H1 (cell line): ENCODE results near the gene SUZ12. TPM values are rescaled to one million over a fixed set of nuclear protein-coding genes. Genes with fewer than 3 reads are reported as not detected.
A peak's percentile ranks its signal among the peaks of the same experiment; 100 is the strongest.
"Not testable (repeated sequence)": the region's sequence is repeated elsewhere in the genome, so short reads cannot be mapped to it uniquely, and the experiment has no call there.

Experiments
- CTCF ChIA-PET: fragments of 300-600 bp; sonication (Branson Sonifier 250); formaldehyde crosslinking; loops from one replicate; lab custom pipeline; 2021; ENCODE audit not compliant: partially characterized antibody; lab: Charles Lee
- POLR2A ChIA-PET: fragments of 300-600 bp; sonication (Branson Sonifier 250); formaldehyde crosslinking; loops from one replicate; lab custom pipeline; 2021; ENCODE audit warnings: inconsistent platforms; ENCODE audit not compliant: partially characterized antibody; lab: Charles Lee
- DNase-seq, 2 experiments: peaks; one replicate each; pipeline versions ENCODE4 v3.0.0 to v3.0.0-alpha.2; 2010 to 2022; ENCODE audit warnings: low spot score in 2 of 2, low read depth in 1 of 2, mixed read lengths in 1 of 2
- FAIRE-seq: peaks from 2 replicates; lab custom pipeline; 2011; peaks lifted over from hg19 to GRCh38; lab: Jason Lieb, UNC
- H2AFZ ChIP-seq: 2 replicates; pipeline ENCODE4 v1.8.1; 2012; ENCODE audit warnings: low read length, inconsistent platforms
- H2AK5ac ChIP-seq: 2 replicates; pipeline ENCODE4 v1.6.1; 2013; ENCODE audit warnings: low read depth, low read length
- H2BK120ac ChIP-seq: replicated peaks from 2 replicates; pipeline ENCODE3; 2013; ENCODE audit warnings: low read depth, low read length, inconsistent platforms
- H2BK12ac ChIP-seq: 2 replicates; pipeline ENCODE4 v1.6.1; 2013; ENCODE audit warnings: low read depth, low read length
- H2BK15ac ChIP-seq: 2 replicates; pipeline ENCODE4 v1.6.1; 2013; ENCODE audit warnings: low read length
- H2BK20ac ChIP-seq: 2 replicates; pipeline ENCODE4 v1.6.1; 2013; ENCODE audit warnings: low read length
- H2BK5ac ChIP-seq: 2 replicates; pipeline ENCODE4 v1.6.1; 2013; ENCODE audit warnings: low read depth, low read length
- H3K14ac ChIP-seq: 2 replicates; pipeline ENCODE4 v1.6.1; 2013; ENCODE audit warnings: inconsistent platforms; ENCODE audit not compliant: insufficient read length
- H3K18ac ChIP-seq: 2 replicates; pipeline ENCODE4 v1.6.1; 2013; ENCODE audit warnings: low read length; ENCODE audit errors: extremely low read depth
- H3K23ac ChIP-seq: 2 replicates; pipeline ENCODE4 v1.6.1; 2013; ENCODE audit warnings: inconsistent platforms; ENCODE audit not compliant: insufficient read length
- H3K23me2 ChIP-seq: 2 replicates; pipeline ENCODE4 v1.6.1; 2013; ENCODE audit warnings: low read depth, low read length
- H3K27ac ChIP-seq: 2 replicates; pipeline ENCODE4 v1.6.1; 2011; ENCODE audit warnings: low read depth, low read length, inconsistent platforms
- H3K27me3 ChIP-seq, 4 experiments: replicated peaks in 1 of 4; 1 replicate in 1 of 4; 2 replicates in 3 of 4; pipeline versions ENCODE4 v1.6.1 to v1.8.1; 2011 to 2013; ENCODE audit warnings: low read length in 3 of 4, mild to moderate bottlenecking in 3 of 4, inconsistent platforms in 2 of 4, mixed read lengths in 2 of 4, moderate library complexity in 1 of 4; ENCODE audit not compliant: control insufficient read depth in 3 of 4, insufficient read depth in 3 of 4; ENCODE audit errors: extremely low read depth in 1 of 4
- H3K36me3 ChIP-seq, 4 experiments: 2 replicates each; pipeline versions ENCODE4 v1.6.1 to v1.8.1; 2011 to 2013; ENCODE audit warnings: mild to moderate bottlenecking in 4 of 4, low read length in 3 of 4, moderate library complexity in 2 of 4, control low read depth in 1 of 4, inconsistent platforms in 1 of 4; ENCODE audit not compliant: insufficient read depth in 4 of 4, control insufficient read depth in 2 of 4
- H3K4ac ChIP-seq: replicated peaks from 2 replicates; pipeline ENCODE3; 2013; ENCODE audit warnings: low read length, low read depth, mixed read lengths, inconsistent platforms; ENCODE audit not compliant: insufficient read length
- H3K4me1 ChIP-seq, 4 experiments: replicated peaks in 1 of 4; 1 replicate in 1 of 4; 2 replicates in 3 of 4; pipeline versions ENCODE4 v1.6.1 to v1.8.1; 2011 to 2013; ENCODE audit warnings: low read length in 3 of 4, inconsistent platforms in 2 of 4, mixed read lengths in 1 of 4; ENCODE audit not compliant: insufficient read depth in 4 of 4, control insufficient read depth in 3 of 4
- H3K4me2 ChIP-seq, 2 experiments: 2 replicates each; pipeline versions ENCODE4 v1.6.1 to v1.8.1; 2011 to 2013; ENCODE audit warnings: low read depth in 2 of 2, low read length in 2 of 2, control low read depth in 1 of 2, inconsistent platforms in 1 of 2, mild to moderate bottlenecking in 1 of 2; ENCODE audit not compliant: insufficient read depth in 1 of 2
- H3K4me3 ChIP-seq, 4 experiments: fragments of 200-600, 300-600 bp in 1 of 4; sonication (generic), shearing (Covaris generic), sonication (Bioruptor Twin) in 1 of 4; 2 replicates each; pipeline versions ENCODE4 v1.5.1 to v1.8.1; 2011 to 2016; ENCODE audit warnings: low read length in 4 of 4, low read depth in 3 of 4, control low read depth in 2 of 4, inconsistent platforms in 2 of 4, mild to moderate bottlenecking in 2 of 4, mixed read lengths in 1 of 4, moderate library complexity in 1 of 4; ENCODE audit not compliant: insufficient read depth in 2 of 4; ENCODE audit errors: extremely low read depth in 1 of 4
- H3K56ac ChIP-seq: replicated peaks from 2 replicates; pipeline ENCODE3; 2013; ENCODE audit warnings: low read depth, mild to moderate bottlenecking, mixed read lengths, low read length, inconsistent platforms; ENCODE audit not compliant: insufficient read length
- H3K79me1 ChIP-seq: 2 replicates; pipeline ENCODE4 v1.6.1; 2013; ENCODE audit warnings: low read depth, low read length, control low read depth
- H3K79me2 ChIP-seq, 2 experiments: 2 replicates each; pipeline versions ENCODE4 v1.6.1 to v1.8.1; 2012 to 2013; ENCODE audit warnings: low read length in 2 of 2, mild to moderate bottlenecking in 2 of 2, inconsistent platforms in 1 of 2; ENCODE audit not compliant: insufficient read depth in 2 of 2, control insufficient read depth in 1 of 2
- H3K9ac ChIP-seq, 4 experiments: replicated peaks in 1 of 4; 1 replicate in 1 of 4; 2 replicates in 3 of 4; pipeline versions ENCODE4 v1.6.1 to v1.8.1; 2011 to 2013; ENCODE audit warnings: low read depth in 3 of 4, low read length in 3 of 4, control low read depth in 2 of 4, mild to moderate bottlenecking in 2 of 4, moderate library complexity in 2 of 4, inconsistent platforms in 1 of 4; ENCODE audit errors: extremely low read depth in 1 of 4
- H3K9me3 ChIP-seq, 2 experiments: 2 replicates each; pipeline versions ENCODE4 v1.6.1 to v1.8.1; 2012 to 2013; ENCODE audit warnings: mild to moderate bottlenecking in 2 of 2, moderate library complexity in 2 of 2, control low read depth in 1 of 2, inconsistent platforms in 1 of 2, low read depth in 1 of 2, low read length in 1 of 2, mixed read lengths in 1 of 2; ENCODE audit not compliant: insufficient read depth in 2 of 2
- H4K20me1 ChIP-seq, 2 experiments: replicated peaks in 1 of 2; 2 replicates each; pipeline versions ENCODE3 to v1.8.1; 2011 to 2013; ENCODE audit warnings: inconsistent platforms in 2 of 2, low read length in 2 of 2, mild to moderate bottlenecking in 1 of 2; ENCODE audit not compliant: insufficient read depth in 2 of 2, control insufficient read depth in 1 of 2
- H4K5ac ChIP-seq: 2 replicates; pipeline ENCODE4 v1.6.1; 2013; ENCODE audit warnings: low read length, low read depth, mixed read lengths, inconsistent platforms; ENCODE audit not compliant: insufficient read length
- H4K8ac ChIP-seq: 2 replicates; pipeline ENCODE4 v1.8.0; 2013; ENCODE audit warnings: mild to moderate bottlenecking, moderate library complexity, low read length, inconsistent platforms; ENCODE audit not compliant: insufficient read depth; ENCODE audit errors: extremely low read depth
- H4K91ac ChIP-seq: replicated peaks from 2 replicates; pipeline ENCODE3; 2013; ENCODE audit warnings: low read length, mixed read lengths, inconsistent platforms; ENCODE audit not compliant: insufficient read length
- WGBS, 2 experiments: shearing (Covaris generic) in 1 of 2; methylation state at CpG; one replicate each; pipeline versions ENCODE4 v1.1.6 to v1.1.7; 2013 to 2015; ENCODE audit warnings: low lambda C conversion rate in 2 of 2, mixed read lengths in 2 of 2, inconsistent platforms in 1 of 2, low coverage in 1 of 2, missing lambda C conversion rate in 1 of 2; ENCODE audit not compliant: insufficient replicate concordance in 2 of 2, insufficient coverage in 1 of 2, insufficient read length in 1 of 2; ENCODE audit errors: extremely low coverage in 1 of 2, missing lambda C conversion rate in 1 of 2; 5-methylcytosine and 5-hydroxymethylcytosine counted together
- polyA plus RNA-seq, 7 experiments: library from polyadenylated mRNA; depleted of rRNA in 3 of 7; stranded (reverse) in 5 of 7; unstranded in 2 of 7; fragments of >200 nt in 5 of 7; fragments of 200-250 nt in 2 of 7; gene quantifications; 1 replicate in 5 of 7; 2 replicates in 1 of 7; 4 replicates in 1 of 7; pipeline versions ENCODE4 v1.2.1 to v1.2.3, GENCODE V29; 2011 to 2013; ENCODE audit warnings: missing spikeins in 2 of 7, mixed read lengths in 2 of 7
- total RNA-seq: library from RNA; stranded (reverse); fragmentation: NEBNext Ultra II Directional; extraction: Animal tissue kit (Norgen Biotek cat#: 25700); gene quantifications from 2 replicates; pipeline ENCODE4 v1.2.1, GENCODE V29; 2021

Gene SUZ12
- total and polyA plus RNA-seq, 2 of the 8 experiments (the other 6 are each of a cell fraction or from before 2014, with no cell fraction given) = 9.1 to 34.6 TPM

GRCh38 chr17:32042266-32042665 lies 105.5 kb downstream of the SUZ12 start:
- H3K9ac ChIP-seq, POLR2A ChIA-PET, H3K4me3 ChIP-seq, H3K79me2 ChIP-seq, H2BK20ac ChIP-seq, H4K20me1 ChIP-seq, CTCF ChIA-PET, H2AK5ac ChIP-seq, H2BK120ac ChIP-seq, FAIRE-seq, H2AFZ ChIP-seq, H4K5ac ChIP-seq, H4K91ac ChIP-seq, H3K14ac ChIP-seq, H3K4me1 ChIP-seq, H3K18ac ChIP-seq, H3K23me2 ChIP-seq, H3K27ac ChIP-seq, H3K4me2 ChIP-seq, H2BK15ac ChIP-seq, H2BK12ac ChIP-seq, H3K79me1 ChIP-seq, H3K27me3 ChIP-seq, H2BK5ac ChIP-seq, H3K4ac ChIP-seq, H4K8ac ChIP-seq, H3K56ac ChIP-seq, H3K9me3 ChIP-seq, H3K23ac ChIP-seq: not testable (repeated sequence)
- peaks cover 0 to 17% (median 6%) of the 10 kb centered on the region in 4 experiments; a peak in 3 of 8 replicates for H3K36me3 ChIP-seq
- 95% methylated on average over 11 of the region's 11 CpGs; no CpG with 5 or more reads in 1 of the 2 experiments for WGBS, 2 experiments
- peak in 1 of 2 experiments; percentile 32 for DNase-seq

DNA sequence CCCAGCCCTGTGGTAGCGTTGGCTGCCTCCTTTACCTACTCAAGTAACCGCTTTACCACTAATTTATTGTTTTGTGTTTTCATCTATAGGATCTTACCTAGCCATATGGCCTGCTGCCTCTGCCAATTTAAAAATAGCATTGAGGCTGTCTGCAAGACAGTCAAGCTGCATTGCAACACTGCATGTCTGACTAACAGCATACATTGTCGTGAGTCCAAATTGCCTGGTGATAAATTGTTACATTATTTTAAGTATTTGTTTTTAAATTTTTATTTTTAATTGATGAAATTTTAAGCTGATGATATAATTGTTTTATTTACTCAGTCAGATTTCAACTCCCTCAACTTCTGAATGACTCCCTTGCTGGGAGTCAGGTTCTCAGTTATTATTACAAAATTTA lies 108.8 kb downstream of the SUZ12 start:
- DNase-seq, FAIRE-seq, H3K4ac ChIP-seq, H3K27ac ChIP-seq, H4K8ac ChIP-seq, H2BK5ac ChIP-seq, H3K4me2 ChIP-seq, H3K27me3 ChIP-seq, H3K79me2 ChIP-seq, H3K56ac ChIP-seq, H3K79me1 ChIP-seq, H4K20me1 ChIP-seq, CTCF ChIA-PET, H2BK20ac ChIP-seq, H2AFZ ChIP-seq, H3K18ac ChIP-seq, H2BK120ac ChIP-seq, H3K9ac ChIP-seq, H3K4me3 ChIP-seq, H4K5ac ChIP-seq, H3K23ac ChIP-seq, H3K9me3 ChIP-seq, H2BK12ac ChIP-seq, POLR2A ChIA-PET, H3K36me3 ChIP-seq, H2BK15ac ChIP-seq, H3K23me2 ChIP-seq, H3K14ac ChIP-seq, H2AK5ac ChIP-seq, H3K4me1 ChIP-seq, H4K91ac ChIP-seq: not testable (repeated sequence)
- WGBS, 2 experiments = 97% methylated on average over 3 of the region's 3 CpGs; no CpG with 5 or more reads in 1 of the 2 experiments
